DOHH2 (cell line): Measurements from ENCODE around the gene AGRN.

Experiments
- H3F3A ChIP-seq: fragments of 200-600 bp; sonication (generic), shearing (Covaris generic); 2 replicates; pipeline ENCODE4 v1.6.0; 2016; ENCODE audit warnings: antibody characterized with exemption, mild to moderate bottlenecking; ENCODE audit not compliant: control insufficient read depth, insufficient read depth
- H3K27ac ChIP-seq: fragments of 200-600 bp; sonication (generic); 2 replicates; pipeline ENCODE4 v1.5.1; 2014; ENCODE audit warnings: low read depth, mild to moderate bottlenecking, low read length, moderate library complexity
- H3K27me3 ChIP-seq: fragments of 200-600 bp; sonication (generic); 2 replicates; pipeline ENCODE4 v1.6.1; 2014; ENCODE audit warnings: mild to moderate bottlenecking, low read length, mixed read lengths; ENCODE audit not compliant: control insufficient read depth
- H3K36me3 ChIP-seq: fragments of 200-600 bp; sonication (generic); 2 replicates; pipeline ENCODE4 v1.6.1; 2014; ENCODE audit warnings: mild to moderate bottlenecking, low read length, moderate library complexity, mixed read lengths; ENCODE audit not compliant: control insufficient read depth
- H3K4me1 ChIP-seq: fragments of 200-600 bp; sonication (generic); 2 replicates; pipeline ENCODE4 v1.6.1; 2014; ENCODE audit warnings: mild to moderate bottlenecking, low read length, mixed read lengths; ENCODE audit not compliant: control insufficient read depth
- H3K4me2 ChIP-seq: fragments of 200-600 bp; sonication (generic); 2 replicates; pipeline ENCODE4 v1.6.0; 2014; ENCODE audit warnings: mild to moderate bottlenecking, low read length, moderate library complexity
- H3K4me3 ChIP-seq: fragments of 200-600 bp; sonication (generic); 2 replicates; pipeline ENCODE4 v1.5.1; 2014; ENCODE audit warnings: mild to moderate bottlenecking, low read length, mixed read lengths
- H3K79me2 ChIP-seq: fragments of 200-600 bp; sonication (generic); 2 replicates; pipeline ENCODE4 v1.6.1; 2014; ENCODE audit warnings: mild to moderate bottlenecking, low read length, mixed read lengths; ENCODE audit not compliant: control insufficient read depth
- H3K9me2 ChIP-seq: fragments of 200-600 bp; sonication (generic); replicated peaks from 2 replicates; pipeline ENCODE4 v1.6.1; 2014; ENCODE audit warnings: mild to moderate bottlenecking, low read length, mixed read lengths; ENCODE audit not compliant: control insufficient read depth
- H3K9me3 ChIP-seq: fragments of 200-600 bp; sonication (generic); 2 replicates; pipeline ENCODE4 v1.6.1; 2014; ENCODE audit warnings: antibody characterized with exemption, low read length, mixed read lengths; ENCODE audit not compliant: control insufficient read depth, insufficient read depth
- H4K20me1 ChIP-seq: fragments of 200-600 bp; sonication (generic); 2 replicates; pipeline ENCODE4 v1.6.0; 2014; ENCODE audit warnings: low read depth, mild to moderate bottlenecking, antibody characterized with exemption, low read length, moderate library complexity; ENCODE audit not compliant: control insufficient read depth, insufficient read depth
- EZH2phosphoT487 ChIP-seq: fragments of 200-600 bp; sonication (generic); IDR thresholded peaks from 2 replicates; pipeline ENCODE4 v1.6.1; 2017; ENCODE audit warnings: borderline replicate concordance, mild to moderate bottlenecking, antibody characterized with exemption, low read length, moderate library complexity, mixed read lengths
- TF ChIP-seq, protein P1 (sequence below): fragments of 200-600 bp; sonication (generic); IDR thresholded peaks from one replicate; pipeline ENCODE4 v1.5.1; 2014; ENCODE audit warnings: antibody characterized with exemption, mild to moderate bottlenecking, low read depth, low read length; ENCODE audit not compliant: poor library complexity, severe bottlenecking

The AGRN gene

DNA sequence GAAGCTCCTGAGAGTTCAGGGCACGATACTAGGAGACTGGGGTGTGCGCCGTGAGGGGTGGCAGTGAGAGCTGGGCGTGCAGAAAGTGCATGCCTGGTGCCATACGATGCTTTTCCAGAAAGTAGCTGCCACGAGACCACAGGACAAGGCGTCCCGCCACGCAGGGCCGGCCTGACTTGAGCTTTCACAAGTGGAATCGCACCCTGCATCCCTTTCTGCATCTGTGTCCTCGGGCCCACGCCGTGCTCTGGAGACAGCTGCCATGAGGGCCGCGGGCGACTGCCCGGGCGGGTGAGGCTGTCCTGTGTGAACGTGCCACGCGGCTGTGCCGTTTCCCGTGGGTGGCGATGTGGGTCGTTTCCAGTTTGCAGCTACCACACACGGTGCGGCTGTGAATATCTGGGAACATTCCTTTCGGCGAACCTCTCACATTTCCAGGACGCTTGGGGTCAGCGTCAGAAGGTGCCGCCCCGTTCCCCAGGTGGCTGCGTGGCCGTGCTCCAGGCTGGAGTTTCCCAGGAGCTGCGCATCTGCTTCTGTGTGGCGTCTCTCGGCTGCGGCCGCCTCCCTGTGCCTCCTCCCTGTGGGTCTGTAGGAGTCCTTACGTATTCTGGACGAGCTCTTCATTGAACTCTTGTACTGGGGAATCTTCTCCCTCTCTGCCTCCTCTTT, 37.0 kb upstream of the AGRN start:
- Histone ChIP-seq H4K20me1 (no peaks in the 10 kb centered on the region), H3K9me3 (no peaks in the 10 kb centered on the region), H3K36me3 (no peaks in the 10 kb centered on the region), H3K4me2 (no peak overlapping the region), H3K27me3 (peaks cover 6% of the 10 kb centered on the region), H3F3A (no peaks in the 10 kb centered on the region), H3K79me2 (no peaks in the 10 kb centered on the region), H3K4me1 (no peaks in the 10 kb centered on the region), H3K4me3 (no peak overlapping the region), H3K27ac (no peak overlapping the region), H3K9me2 (no peaks in the 10 kb centered on the region)
- TF ChIP-seq, protein P1, sequence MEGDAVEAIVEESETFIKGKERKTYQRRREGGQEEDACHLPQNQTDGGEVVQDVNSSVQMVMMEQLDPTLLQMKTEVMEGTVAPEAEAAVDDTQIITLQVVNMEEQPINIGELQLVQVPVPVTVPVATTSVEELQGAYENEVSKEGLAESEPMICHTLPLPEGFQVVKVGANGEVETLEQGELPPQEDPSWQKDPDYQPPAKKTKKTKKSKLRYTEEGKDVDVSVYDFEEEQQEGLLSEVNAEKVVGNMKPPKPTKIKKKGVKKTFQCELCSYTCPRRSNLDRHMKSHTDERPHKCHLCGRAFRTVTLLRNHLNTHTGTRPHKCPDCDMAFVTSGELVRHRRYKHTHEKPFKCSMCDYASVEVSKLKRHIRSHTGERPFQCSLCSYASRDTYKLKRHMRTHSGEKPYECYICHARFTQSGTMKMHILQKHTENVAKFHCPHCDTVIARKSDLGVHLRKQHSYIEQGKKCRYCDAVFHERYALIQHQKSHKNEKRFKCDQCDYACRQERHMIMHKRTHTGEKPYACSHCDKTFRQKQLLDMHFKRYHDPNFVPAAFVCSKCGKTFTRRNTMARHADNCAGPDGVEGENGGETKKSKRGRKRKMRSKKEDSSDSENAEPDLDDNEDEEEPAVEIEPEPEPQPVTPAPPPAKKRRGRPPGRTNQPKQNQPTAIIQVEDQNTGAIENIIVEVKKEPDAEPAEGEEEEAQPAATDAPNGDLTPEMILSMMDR = no peak
- TF ChIP-seq EZH2phosphoT487 = no peak

GRCh38 chr1:983798-984475, 36.0 kb upstream of the AGRN start:
- Histone ChIP-seq H3K4me2 (no peak overlapping the region), H3K4me1 (no peaks in the 10 kb centered on the region), H4K20me1 (no peaks in the 10 kb centered on the region), H3K27me3 (peaks cover 12% of the 10 kb centered on the region), H3K79me2 (no peaks in the 10 kb centered on the region), H3F3A (no peaks in the 10 kb centered on the region), H3K4me3 (no peak overlapping the region), H3K36me3 (no peaks in the 10 kb centered on the region), H3K27ac (no peak overlapping the region), H3K9me3 (no peaks in the 10 kb centered on the region), H3K9me2 (no peaks in the 10 kb centered on the region)
- TF ChIP-seq, protein P1 = peak; percentile 71
- no peak for TF ChIP-seq EZH2phosphoT487

GRCh38 chr1:984476-984814, 35.5 kb upstream of the AGRN start:
- H3K4me2 ChIP-seq = no peak overlapping the region
- no peak overlapping the region for H3K4me3 ChIP-seq
- no peaks in the 10 kb centered on the region for H3K9me3 ChIP-seq
- H3K36me3 ChIP-seq = no peaks in the 10 kb centered on the region
- H3K27ac ChIP-seq = no peak overlapping the region
- H4K20me1 ChIP-seq = no peaks in the 10 kb centered on the region
- H3F3A ChIP-seq = no peaks in the 10 kb centered on the region
- H3K27me3 ChIP-seq = peaks cover 15% of the 10 kb centered on the region
- no peaks in the 10 kb centered on the region for H3K9me2 ChIP-seq
- H3K4me1 ChIP-seq = no peaks in the 10 kb centered on the region
- H3K79me2 ChIP-seq = no peaks in the 10 kb centered on the region
- TF ChIP-seq, protein P1 = no peak
- TF ChIP-seq EZH2phosphoT487 = no peak
